ENCODE results near the gene ARHGAP22. TPM values are rescaled to one million over a fixed set of nuclear protein-coding genes. Genes with fewer than 3 reads are reported as not detected.

ARHGAP22 gene
- total RNA-seq, 1 donor from 2014 or later: 3.8 TPM

DNA sequence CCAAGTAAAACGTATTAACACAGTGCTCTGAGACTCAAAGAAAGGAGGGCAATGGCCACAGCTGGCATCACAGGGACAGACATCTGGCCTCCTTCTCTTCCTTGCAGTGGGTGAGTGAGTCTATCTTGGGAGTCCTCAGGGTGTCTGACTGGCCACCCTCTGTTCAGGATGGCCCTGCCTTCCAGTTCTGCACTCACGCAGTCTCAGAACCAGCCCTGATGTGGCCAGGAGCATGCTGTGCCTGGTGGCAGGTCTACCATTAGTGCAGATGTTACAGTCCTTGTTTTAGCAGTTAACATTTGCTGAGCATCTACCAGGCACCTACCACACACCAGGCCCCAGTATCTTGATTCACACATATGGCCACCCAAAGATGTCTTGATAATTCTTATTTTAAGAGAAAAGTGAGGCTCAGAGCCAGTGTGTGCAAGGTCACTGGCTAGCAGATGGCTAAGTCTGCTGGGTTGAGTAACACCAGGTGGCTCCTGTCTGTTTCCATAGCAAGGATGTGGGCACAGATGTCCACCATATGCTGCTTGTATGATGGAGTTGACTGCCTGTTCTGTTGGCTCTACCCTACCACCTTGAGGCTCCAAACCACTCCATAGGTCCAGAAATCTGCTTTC is 23.2 kb upstream of the ARHGAP22 start:
- no peaks in the 10 kb centered on the region for H3K27me3 ChIP-seq (ENCODE audit: low read depth)
- H3K36me3 ChIP-seq: no peaks in the 10 kb centered on the region
- H3K4me3 ChIP-seq: no peak overlapping the region
- no peak for DNase-seq
- H3K27ac ChIP-seq (replicated peaks): no peak overlapping the region
- intact Hi-C loops (cut with micrococcal nuclease): no loop called here
- TF ChIP-seq, protein P1, sequence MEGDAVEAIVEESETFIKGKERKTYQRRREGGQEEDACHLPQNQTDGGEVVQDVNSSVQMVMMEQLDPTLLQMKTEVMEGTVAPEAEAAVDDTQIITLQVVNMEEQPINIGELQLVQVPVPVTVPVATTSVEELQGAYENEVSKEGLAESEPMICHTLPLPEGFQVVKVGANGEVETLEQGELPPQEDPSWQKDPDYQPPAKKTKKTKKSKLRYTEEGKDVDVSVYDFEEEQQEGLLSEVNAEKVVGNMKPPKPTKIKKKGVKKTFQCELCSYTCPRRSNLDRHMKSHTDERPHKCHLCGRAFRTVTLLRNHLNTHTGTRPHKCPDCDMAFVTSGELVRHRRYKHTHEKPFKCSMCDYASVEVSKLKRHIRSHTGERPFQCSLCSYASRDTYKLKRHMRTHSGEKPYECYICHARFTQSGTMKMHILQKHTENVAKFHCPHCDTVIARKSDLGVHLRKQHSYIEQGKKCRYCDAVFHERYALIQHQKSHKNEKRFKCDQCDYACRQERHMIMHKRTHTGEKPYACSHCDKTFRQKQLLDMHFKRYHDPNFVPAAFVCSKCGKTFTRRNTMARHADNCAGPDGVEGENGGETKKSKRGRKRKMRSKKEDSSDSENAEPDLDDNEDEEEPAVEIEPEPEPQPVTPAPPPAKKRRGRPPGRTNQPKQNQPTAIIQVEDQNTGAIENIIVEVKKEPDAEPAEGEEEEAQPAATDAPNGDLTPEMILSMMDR (IDR thresholded peaks at IDR 0.05; ENCODE audit: borderline replicate concordance): no peak
- H3K4me1 ChIP-seq: peaks cover 2% of the 10 kb centered on the region
- H3K9me3 ChIP-seq (replicated peaks): no peaks in the 10 kb centered on the region

DNA sequence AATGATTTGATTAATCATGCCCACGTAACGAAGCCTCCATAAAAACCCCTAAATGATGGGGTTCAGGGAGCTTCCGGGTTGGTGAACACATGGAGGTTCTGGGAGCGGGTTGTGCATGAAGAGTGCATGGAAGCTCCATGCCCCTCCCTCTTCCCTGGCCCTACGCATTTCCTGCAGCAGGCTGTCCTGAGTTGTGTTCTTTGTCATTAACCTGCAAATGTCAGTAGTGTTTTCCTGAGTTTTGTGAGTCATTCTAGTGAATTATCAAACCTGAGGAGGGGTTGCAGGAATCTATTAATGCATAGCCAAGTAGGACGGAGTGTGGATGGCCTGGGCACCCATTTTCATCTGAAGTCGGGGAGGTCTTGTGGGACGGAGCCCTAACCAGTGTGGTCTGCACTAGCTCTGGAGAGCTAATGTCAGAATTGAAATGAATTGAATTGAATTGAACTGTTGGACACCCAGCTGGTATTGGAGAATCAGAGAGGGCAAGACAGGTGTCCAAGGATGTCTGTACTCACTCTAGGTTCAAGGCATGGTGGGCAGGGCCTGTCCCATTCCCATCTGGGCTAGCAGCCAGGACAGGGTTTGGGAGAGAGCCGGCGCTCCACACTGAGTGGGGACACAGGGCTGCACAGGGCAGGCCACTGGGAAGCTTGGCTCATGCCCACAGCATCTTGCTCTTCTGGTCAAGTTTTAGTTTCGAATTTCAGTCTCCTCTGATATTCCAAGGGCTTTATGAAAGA is 22.3 kb upstream of the ARHGAP22 start:
- DNase-seq: no peak
- Histone ChIP-seq H3K27ac (replicated peaks) (no peak overlapping the region), H3K36me3 (no peaks in the 10 kb centered on the region), H3K4me1 (peaks cover 7% of the 10 kb centered on the region), H3K9me3 (replicated peaks) (peaks cover 3% of the 10 kb centered on the region), H3K27me3 (ENCODE audit: low read depth) (no peaks in the 10 kb centered on the region), H3K4me3 (no peak overlapping the region)
- intact Hi-C loops (cut with micrococcal nuclease): no loop called here
- TF ChIP-seq, protein P1 (IDR thresholded peaks at IDR 0.05; ENCODE audit: borderline replicate concordance): no peak

GRCh38 chr10:48626447-48626846 is 21.6 kb upstream of the ARHGAP22 start:
- DNase-seq: no peak
- Histone ChIP-seq H3K27me3 (ENCODE audit: low read depth) (no peaks in the 10 kb centered on the region), H3K27ac (replicated peaks) (no peak overlapping the region), H3K4me3 (no peak overlapping the region), H3K9me3 (replicated peaks) (peaks cover 9% of the 10 kb centered on the region), H3K4me1 (peaks cover 7% of the 10 kb centered on the region), H3K36me3 (no peaks in the 10 kb centered on the region)
- intact Hi-C loops (cut with micrococcal nuclease): no loop called here
- TF ChIP-seq, protein P1 (IDR thresholded peaks at IDR 0.05; ENCODE audit: borderline replicate concordance): no peak

DNA sequence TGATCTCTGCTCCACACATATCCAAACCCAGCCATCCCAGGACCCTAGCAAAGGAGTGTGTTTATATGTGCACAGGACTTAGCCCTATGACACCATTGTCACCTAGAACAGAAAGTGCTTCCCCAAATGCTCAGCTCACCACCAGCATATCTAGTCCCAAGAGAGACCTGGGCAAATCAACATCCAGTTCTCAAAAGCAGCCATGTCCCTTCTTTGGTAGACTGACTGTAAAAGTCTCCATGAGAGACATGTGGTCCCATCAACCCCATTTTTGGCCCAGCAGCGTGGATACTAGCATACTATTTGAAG is 20.9 kb upstream of the ARHGAP22 start:
- TF ChIP-seq, protein P1 (IDR thresholded peaks at IDR 0.05; ENCODE audit: borderline replicate concordance): no peak
- peaks cover 9% of the 10 kb centered on the region for H3K9me3 ChIP-seq (replicated peaks)
- intact Hi-C loops (cut with micrococcal nuclease): no loop called here
- no peaks in the 10 kb centered on the region for H3K27me3 ChIP-seq (ENCODE audit: low read depth)
- no peak overlapping the region for H3K27ac ChIP-seq (replicated peaks)
- H3K36me3 ChIP-seq: no peaks in the 10 kb centered on the region
- peaks cover 7% of the 10 kb centered on the region for H3K4me1 ChIP-seq
- no peak overlapping the region for H3K4me3 ChIP-seq
- no peak for DNase-seq

DNA sequence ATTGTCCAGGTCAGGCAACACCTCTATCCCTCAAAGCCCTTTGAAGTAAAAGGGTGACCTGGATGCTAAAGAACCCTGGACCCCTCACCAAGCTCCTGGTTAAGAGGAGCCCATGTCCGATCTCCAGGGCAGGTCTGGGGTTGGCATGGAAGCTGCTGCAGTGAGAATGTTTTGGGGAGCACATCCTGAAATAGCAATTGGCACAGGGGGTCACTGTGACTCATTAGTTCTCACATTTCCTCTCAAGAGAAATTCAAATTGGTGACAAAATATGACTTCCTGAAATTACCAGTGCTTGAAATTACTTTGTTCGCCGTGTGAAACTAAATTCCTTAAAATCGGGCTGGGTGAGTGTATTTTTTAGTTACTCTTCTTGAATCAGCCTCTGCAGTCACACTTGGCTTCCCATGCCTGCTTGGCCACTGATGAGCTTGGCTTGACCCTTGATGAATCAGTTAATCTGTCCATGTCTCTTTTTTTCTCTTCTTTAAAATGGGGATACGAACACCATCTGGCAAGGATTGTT is 18.8 kb upstream of the ARHGAP22 start:
- no peak overlapping the region for H3K27ac ChIP-seq (replicated peaks)
- H3K9me3 ChIP-seq (replicated peaks): peaks cover 9% of the 10 kb centered on the region
- H3K36me3 ChIP-seq: no peaks in the 10 kb centered on the region
- no peaks in the 10 kb centered on the region for H3K27me3 ChIP-seq (ENCODE audit: low read depth)
- peaks cover 7% of the 10 kb centered on the region for H3K4me1 ChIP-seq
- intact Hi-C loops (cut with micrococcal nuclease): no loop called here
- TF ChIP-seq, protein P1 (IDR thresholded peaks at IDR 0.05; ENCODE audit: borderline replicate concordance): no peak
- DNase-seq: no peak
- H3K4me3 ChIP-seq: no peak overlapping the region
